ENCODE measurements around the gene ITPR1.
"Not testable (repeated sequence)": the region's sequence is repeated elsewhere in the genome, so short reads cannot be mapped to it uniquely, and the experiment has no call there.

ITPR1 gene

GRCh38 chr3:4493014-4493940, at the start of gene ITPR1:
TSS of gene ITPR1 (plus strand) at chr3:4493348. CDS start at chr3:4516492, 23,144 bp downstream.
- DNase-seq (ENCODE audit: low read depth in 3 of 3): peak; percentile 97 to 98 (median 98)

DNA sequence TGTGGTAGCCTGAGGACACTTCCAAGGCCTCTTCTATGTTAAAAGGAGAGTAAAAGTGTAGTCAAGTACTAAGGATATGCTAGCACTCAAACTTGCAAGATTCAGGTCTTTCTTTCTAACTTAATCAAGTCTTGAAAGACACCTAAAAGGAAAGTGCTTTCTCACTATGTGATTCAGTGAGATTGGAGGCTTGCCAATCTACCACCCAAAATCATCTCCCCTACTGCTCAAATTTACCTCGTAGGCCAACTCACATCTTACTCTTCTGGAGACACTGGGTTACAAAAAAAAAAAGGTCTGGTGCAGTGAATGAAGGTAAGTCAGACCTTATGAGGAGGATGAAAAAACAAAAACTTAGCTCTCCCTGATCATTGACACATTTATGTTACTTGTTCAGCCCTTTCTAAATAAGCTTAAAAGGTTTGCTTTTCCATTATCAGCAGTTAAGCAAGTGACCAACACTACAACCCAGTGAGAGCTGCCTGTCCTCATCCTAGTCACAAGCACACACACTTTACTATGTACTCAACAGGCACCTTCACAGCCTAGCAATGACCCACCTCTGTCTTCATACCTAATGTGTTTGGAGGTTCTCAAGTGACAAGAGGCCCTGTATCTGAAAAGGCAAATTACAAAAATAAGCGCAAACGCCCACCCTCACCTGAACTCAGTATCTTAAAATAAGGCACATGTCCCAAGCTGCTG, 45.7 kb upstream of the ITPR1 start:
- DNase-seq (ENCODE audit: low read depth in 3 of 3): no peak

- DNase-seq (ENCODE audit: low read depth in 3 of 3): no peak
Observed at GRCh38 chr3:4448187-4448586, 45.0 kb upstream of the ITPR1 start.

DNA sequence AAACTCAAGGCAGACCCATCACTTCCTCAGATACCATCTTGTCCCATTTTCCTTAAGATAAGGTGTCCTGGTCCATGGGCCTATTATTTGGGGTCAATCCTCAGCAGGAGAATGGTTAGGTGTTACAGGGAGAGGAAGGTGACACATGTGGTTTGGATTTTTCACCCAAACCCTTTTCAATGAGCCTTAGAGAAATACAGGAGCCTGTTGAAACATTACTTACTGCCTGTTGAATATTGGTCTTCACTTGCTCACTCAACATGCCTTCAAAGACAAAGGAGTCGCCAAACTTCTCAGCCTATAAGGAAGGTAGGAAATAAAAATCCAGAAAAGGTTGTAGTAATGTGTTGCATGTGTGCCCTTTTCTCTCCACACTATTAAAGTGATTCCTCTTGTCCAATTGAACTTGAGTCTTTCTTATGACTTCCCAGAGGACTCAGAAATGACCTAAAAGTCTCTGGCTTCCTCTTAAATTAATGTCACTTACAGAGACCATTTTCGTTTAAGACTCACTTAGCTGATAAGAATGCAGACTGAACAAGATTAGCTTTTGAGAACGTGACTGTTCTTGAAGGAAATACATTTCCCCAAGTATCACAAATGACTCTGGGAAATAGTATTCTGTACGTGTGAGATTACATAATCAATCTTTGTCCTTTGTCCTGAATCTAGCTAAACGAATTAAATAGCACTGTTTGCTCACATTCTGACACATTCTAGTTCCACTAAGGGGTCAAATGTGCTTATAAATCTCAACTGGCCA, 43.9 kb upstream of the ITPR1 start:
- DNase-seq (ENCODE audit: low read depth in 3 of 3): no peak

DNA sequence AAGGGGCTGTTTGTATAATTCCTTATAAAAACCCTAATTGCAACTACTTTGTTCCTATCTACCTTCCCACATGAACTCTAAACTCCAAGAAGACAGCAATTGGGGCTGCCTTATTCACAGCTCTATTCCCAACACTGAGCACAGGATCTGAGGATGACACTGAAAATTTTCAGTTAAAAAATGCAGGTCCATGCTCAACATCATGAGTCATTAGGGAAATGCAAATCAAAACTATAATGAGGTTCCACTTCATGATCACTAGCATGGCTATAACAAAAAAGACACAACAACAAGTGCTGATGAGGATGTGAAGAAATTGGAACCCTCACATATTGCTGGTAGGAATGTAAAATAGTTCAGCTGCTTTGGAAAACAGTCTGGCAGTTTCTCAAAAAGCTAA, 39.0 kb upstream of the ITPR1 start:
- no peak for DNase-seq (ENCODE audit: low read depth in 3 of 3)

- DNase-seq (ENCODE audit: low read depth in 3 of 3): not testable (repeated sequence)
Observed at GRCh38 chr3:4456780-4457179, 36.4 kb upstream of the ITPR1 start.

GRCh38 chr3:4458961-4459360, 34.2 kb upstream of the ITPR1 start:
- DNase-seq (ENCODE audit: low read depth in 3 of 3): no peak

GRCh38 chr3:4460334-4460733, 32.8 kb upstream of the ITPR1 start:
- no peak for DNase-seq (ENCODE audit: low read depth in 3 of 3)

DNA sequence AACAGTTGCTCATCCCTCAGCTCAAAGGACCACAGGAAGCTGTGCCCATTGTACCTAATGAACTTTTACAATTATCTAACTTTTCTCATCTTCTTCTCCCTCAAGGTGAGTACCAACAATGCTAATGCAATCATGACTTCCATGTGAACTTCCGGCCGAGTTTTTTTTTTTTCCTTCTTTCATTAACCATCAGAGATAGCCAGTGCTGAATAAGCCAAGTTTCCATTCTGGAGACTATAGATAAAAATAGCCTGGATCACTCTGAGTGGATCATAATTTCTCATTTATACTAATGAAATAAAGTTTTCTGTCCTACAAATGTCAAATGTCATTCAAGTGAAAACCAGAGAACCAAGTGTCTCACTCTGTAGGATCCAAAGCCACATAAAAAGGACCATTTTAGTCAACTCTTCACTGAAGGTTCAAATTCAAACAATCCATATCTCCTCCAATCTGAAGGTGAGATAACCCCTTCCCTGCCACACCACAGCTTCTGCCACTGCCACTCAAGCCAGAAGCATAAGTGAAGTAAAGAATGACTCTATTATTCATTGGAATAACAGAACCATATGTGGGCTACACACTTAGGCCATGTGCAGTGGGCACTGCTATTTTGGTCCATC, 31.6 kb upstream of the ITPR1 start:
- no peak for DNase-seq (ENCODE audit: low read depth in 3 of 3)

GRCh38 chr3:4462369-4463040, 30.6 kb upstream of the ITPR1 start:
- DNase-seq (ENCODE audit: low read depth in 3 of 3): no peak

GRCh38 chr3:4464576-4464975, 28.6 kb upstream of the ITPR1 start:
- DNase-seq (ENCODE audit: low read depth in 3 of 3): no peak

- peak; percentile 54 to 72 (median 62) for DNase-seq (ENCODE audit: low read depth in 3 of 3)
Observed at GRCh38 chr3:4466741-4467521, 26.2 kb upstream of the ITPR1 start, which contains the start of gene SUMF1. TSS of gene SUMF1 (minus strand) at chr3:4467269. CDS start at chr3:4467245, 24 bp downstream.

DNA sequence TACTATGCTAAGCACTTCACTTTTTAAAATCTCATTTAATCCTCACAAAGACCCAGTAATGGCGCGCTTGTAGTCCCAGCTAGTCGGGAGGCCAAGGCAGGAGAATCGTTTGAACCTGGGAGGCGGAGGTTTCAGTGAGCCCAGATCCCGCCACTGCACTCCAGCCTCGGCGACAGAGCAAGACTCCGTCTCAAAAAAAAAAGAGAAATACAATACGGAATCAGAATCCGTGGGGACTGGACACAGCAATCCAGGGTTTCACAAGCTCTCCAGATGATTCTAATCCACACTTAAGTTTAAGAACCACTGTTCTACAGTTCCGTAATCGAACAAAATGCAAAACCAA, 25.7 kb upstream of the ITPR1 start:
- no peak for DNase-seq (ENCODE audit: low read depth in 3 of 3)

GRCh38 chr3:4471907-4472306, 21.2 kb upstream of the ITPR1 start:
- DNase-seq (ENCODE audit: low read depth in 3 of 3): no peak

DNA sequence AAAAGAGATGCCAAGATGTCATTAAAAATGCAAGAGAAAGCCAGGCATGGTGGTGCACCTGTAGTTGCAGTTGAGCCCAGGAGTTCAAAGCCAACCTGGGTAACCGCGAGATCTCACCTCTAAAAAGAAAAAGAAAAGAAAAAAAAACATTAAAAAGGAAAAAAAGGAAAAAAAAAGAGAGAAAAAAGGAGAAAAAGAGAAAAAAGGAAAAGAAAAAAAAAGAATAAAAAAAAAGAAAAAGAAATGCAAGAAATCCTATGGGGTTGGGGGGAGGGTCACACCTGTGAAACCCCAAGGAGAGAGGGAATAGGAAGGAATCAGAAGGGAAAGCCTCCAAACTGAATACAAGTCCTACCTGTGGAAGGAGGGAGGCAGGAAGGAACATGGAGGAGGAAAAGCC, 20.8 kb upstream of the ITPR1 start:
- no peak for DNase-seq (ENCODE audit: low read depth in 3 of 3)

DNA sequence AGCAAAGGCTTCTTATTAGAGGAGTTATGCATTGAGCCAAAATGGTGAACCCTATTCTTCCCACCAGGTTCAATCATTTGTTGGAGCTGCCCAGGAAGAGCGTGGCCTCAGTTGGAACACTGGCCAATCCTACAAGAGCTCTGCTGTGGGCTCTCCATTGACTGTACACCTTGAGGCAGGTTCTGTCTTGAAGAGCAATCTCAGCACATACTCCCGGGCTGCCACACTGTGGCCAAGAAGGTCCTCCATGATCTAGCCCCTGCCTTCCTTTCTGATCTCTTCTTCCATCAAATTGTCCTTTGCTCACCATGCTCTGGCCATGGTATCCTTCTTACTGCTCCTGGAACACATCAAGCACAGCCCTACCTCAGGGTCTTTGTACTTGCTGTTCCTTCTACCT, 20.4 kb upstream of the ITPR1 start:
- DNase-seq (ENCODE audit: low read depth in 3 of 3): no peak

GRCh38 chr3:4474683-4475490, 18.3 kb upstream of the ITPR1 start:
- peak in 1 of 3 experiments; percentile 30 for DNase-seq (ENCODE audit: low read depth in 3 of 3)

- DNase-seq (ENCODE audit: low read depth in 3 of 3): no peak
Observed at GRCh38 chr3:4475804-4476203, 17.3 kb upstream of the ITPR1 start.

GRCh38 chr3:4476496-4476895, 16.7 kb upstream of the ITPR1 start:
- no peak for DNase-seq (ENCODE audit: low read depth in 3 of 3)

DNA sequence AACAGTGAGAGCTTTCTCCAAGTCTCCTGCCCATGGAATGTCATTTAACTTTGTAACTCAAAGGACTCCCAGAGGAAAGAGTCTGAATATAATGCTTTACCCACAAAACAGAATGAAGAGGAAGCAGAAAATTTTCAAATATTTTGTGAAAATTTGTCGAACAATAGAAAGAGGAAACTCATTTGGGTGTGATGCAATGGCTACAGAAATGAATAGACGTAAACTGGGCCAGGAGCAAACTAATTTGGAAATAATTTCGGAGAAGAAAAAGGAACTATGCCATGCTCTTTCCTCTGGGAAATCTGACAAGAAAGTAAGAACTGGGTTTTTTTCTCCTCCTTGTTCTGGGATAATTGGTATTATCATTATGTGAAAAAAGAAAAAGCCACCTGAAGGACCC, 14.9 kb upstream of the ITPR1 start:
- DNase-seq (ENCODE audit: low read depth in 3 of 3): no peak
